Activated CD8-positive, alpha-beta T cell treated with anti-CD3 and anti-CD28 coated beads for 36 hours (primary cell): Measurements from ENCODE around the gene CDKL4. TPM values are rescaled to one million over a fixed set of nuclear protein-coding genes. Genes with fewer than 3 reads are reported as not detected.

Source experiments
- ATAC-seq: fragments of 200-7000 bp; cut with Tn5 transposase; one replicate; pipeline ENCODE4 v1.10.0; 2021; ENCODE audit warnings: mild to moderate bottlenecking, moderate library complexity
- CTCF ChIA-PET: fragments of 350-600 bp; sonication (Branson Sonifier 250); formaldehyde crosslinking; loops from one replicate; lab custom pipeline; 2021; ENCODE audit warnings: antibody characterized with exemption; lab: Charles Lee
- POLR2A ChIA-PET: fragments of 350-600 bp; sonication (Branson Sonifier 250); formaldehyde crosslinking; loops from one replicate; lab custom pipeline; 2021; ENCODE audit warnings: antibody characterized with exemption; lab: Charles Lee
- DNase-seq: peaks from one replicate; pipeline ENCODE4 v3.0.0-alpha.2; 2020
- H3K27ac Mint-ChIP-seq: one replicate; pipeline ENCODE4 v1.8.0; 2021; ENCODE audit warnings: mild to moderate bottlenecking, mixed read lengths
- H3K27me3 Mint-ChIP-seq: one replicate; pipeline ENCODE4 v1.8.0; 2021; ENCODE audit warnings: mixed read lengths
- H3K36me3 Mint-ChIP-seq: one replicate; pipeline ENCODE4 v1.8.0; 2021; ENCODE audit warnings: low read depth, mixed read lengths
- H3K4me1 Mint-ChIP-seq: one replicate; pipeline ENCODE4 v1.8.0; 2021; ENCODE audit warnings: low read depth, mixed read lengths
- H3K4me3 Mint-ChIP-seq: one replicate; pipeline ENCODE4 v1.8.0; 2021; ENCODE audit warnings: mild to moderate bottlenecking, moderate library complexity, mixed read lengths
- H3K9me3 Mint-ChIP-seq: one replicate; pipeline ENCODE4 v1.8.0; 2021; ENCODE audit warnings: mixed read lengths
- intact Hi-C: fragments of 100-400 bp; cut with micrococcal nuclease; formaldehyde crosslinking; loops from one replicate; pipeline ENCODE4 v1.10.0; 2022
- total RNA-seq, 2 experiments: library from RNA; stranded (reverse); gene quantifications; one replicate each; pipeline ENCODE4 v1.2.3, GENCODE V29; 2021
- TF ChIP-seq, protein P1 (sequence below): fragments of 200-600 bp; IDR thresholded peaks from one replicate; pipeline ENCODE4 v1.8.0; 2022; ENCODE audit warnings: antibody characterized with exemption, mild to moderate bottlenecking

The CDKL4 gene
- total RNA-seq, 2 experiments from 2014 or later = 0.29 TPM; not detected in 1

DNA sequence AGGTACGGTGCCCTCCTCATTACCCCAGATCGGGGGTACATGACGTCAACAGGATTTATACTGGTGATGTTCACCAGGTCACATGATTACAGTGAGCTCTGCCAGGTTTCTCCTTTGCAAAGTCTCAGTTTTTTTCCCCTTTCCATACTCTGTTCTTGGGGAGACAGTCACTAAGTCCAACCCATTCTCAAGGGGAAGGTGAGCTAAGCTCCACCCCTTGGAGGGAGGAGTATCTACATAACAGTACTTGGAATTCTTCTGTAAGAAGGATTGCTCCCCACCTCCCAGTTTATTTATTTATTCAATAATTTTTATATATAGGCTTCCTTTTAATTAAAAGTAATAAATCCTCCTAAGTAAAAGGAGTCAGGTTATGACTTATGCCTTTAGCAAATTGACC, 88.8 kb downstream of the CDKL4 start:
- CTCF ChIA-PET = interaction anchor here (1.3 kb wide), 1 partner anchor 74 kb away, joined by 3 read pairs; no protein-coding TSS in a partner anchor
- POLR2A ChIA-PET = no interaction called here
- no peak overlapping the region for H3K27ac Mint-ChIP-seq

DNA sequence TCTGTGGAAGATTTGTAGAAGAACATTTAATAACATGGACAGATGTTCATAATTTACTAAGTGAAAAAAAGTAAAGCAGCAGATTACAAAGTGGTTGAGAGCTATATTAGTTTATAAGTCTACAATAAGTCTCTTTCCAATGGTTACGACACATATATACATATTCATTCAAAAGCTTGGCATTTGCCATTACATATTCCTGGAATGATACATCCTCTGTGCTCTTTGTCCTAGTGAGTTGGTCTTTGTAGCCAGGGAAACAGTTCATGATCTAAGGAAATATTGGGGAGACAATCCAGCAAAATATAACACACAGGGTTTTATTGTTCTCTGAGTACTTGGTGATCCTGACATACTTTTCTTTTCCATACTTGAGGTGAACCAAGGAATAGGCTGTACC, 90.5 kb downstream of the CDKL4 start:
- peaks cover 5% of the 10 kb centered on the region for H3K4me1 Mint-ChIP-seq
- intact Hi-C loops = no loop called here
- no peaks in the 10 kb centered on the region for H3K36me3 Mint-ChIP-seq
- no peaks in the 10 kb centered on the region for H3K9me3 Mint-ChIP-seq
- DNase-seq (no peak), ATAC-seq (no peak)
- ChIA-PET POLR2A (no interaction called here), CTCF (interaction anchor here (1.2 kb wide), 1 partner anchor 11 kb away, joined by 3 read pairs; no protein-coding TSS in a partner anchor)
- TF ChIP-seq, protein P1, sequence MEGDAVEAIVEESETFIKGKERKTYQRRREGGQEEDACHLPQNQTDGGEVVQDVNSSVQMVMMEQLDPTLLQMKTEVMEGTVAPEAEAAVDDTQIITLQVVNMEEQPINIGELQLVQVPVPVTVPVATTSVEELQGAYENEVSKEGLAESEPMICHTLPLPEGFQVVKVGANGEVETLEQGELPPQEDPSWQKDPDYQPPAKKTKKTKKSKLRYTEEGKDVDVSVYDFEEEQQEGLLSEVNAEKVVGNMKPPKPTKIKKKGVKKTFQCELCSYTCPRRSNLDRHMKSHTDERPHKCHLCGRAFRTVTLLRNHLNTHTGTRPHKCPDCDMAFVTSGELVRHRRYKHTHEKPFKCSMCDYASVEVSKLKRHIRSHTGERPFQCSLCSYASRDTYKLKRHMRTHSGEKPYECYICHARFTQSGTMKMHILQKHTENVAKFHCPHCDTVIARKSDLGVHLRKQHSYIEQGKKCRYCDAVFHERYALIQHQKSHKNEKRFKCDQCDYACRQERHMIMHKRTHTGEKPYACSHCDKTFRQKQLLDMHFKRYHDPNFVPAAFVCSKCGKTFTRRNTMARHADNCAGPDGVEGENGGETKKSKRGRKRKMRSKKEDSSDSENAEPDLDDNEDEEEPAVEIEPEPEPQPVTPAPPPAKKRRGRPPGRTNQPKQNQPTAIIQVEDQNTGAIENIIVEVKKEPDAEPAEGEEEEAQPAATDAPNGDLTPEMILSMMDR = no peak
- H3K27me3 Mint-ChIP-seq = no peaks in the 10 kb centered on the region
- H3K4me3 Mint-ChIP-seq = no peak overlapping the region
- no peak overlapping the region for H3K27ac Mint-ChIP-seq

More for the DNA sequence above, 88.8 kb downstream of the CDKL4 start:
- ATAC-seq (no peak), DNase-seq (no peak)
- intact Hi-C loops = no loop called here
- no peaks in the 10 kb centered on the region for H3K9me3 Mint-ChIP-seq
- TF ChIP-seq, protein P1 = no peak
- no peak overlapping the region for H3K4me3 Mint-ChIP-seq
- no peaks in the 10 kb centered on the region for H3K27me3 Mint-ChIP-seq
- H3K36me3 Mint-ChIP-seq = no peaks in the 10 kb centered on the region
- peaks cover 4% of the 10 kb centered on the region for H3K4me1 Mint-ChIP-seq

DNA sequence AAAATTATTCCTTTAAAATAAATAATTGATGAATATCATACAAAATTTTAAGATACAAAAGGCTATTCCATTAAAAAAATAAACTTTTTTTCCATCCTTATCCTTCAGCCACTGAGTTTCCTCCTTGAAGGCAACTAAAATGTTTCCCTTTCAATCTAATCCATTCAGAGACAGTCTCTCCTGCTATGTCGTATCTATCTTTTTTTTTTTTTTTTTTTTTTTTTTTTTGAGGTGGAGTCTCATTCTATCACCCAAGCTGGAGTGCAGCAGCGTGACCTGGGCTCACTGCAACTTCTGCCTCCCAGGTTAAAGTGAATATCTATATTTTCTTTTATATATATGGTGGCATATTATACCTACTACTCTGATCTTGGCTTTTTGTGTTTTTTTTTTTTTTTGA, 91.3 kb downstream of the CDKL4 start:
- CTCF ChIA-PET = interaction anchor here (1.2 kb wide), 1 partner anchor 10 kb away, joined by 3 read pairs; no protein-coding TSS in a partner anchor
- intact Hi-C loops = no loop called here
- Mint-ChIP-seq H3K27ac (no peak overlapping the region), H3K9me3 (no peaks in the 10 kb centered on the region), H3K4me3 (no peak overlapping the region), H3K27me3 (no peaks in the 10 kb centered on the region), H3K36me3 (no peaks in the 10 kb centered on the region), H3K4me1 (peaks cover 5% of the 10 kb centered on the region)
- no peak for DNase-seq
- POLR2A ChIA-PET = no interaction called here
- TF ChIP-seq, protein P1 = no peak
- ATAC-seq = no peak

- Mint-ChIP-seq H3K27ac (no peak overlapping the region), H3K36me3 (no peaks in the 10 kb centered on the region), H3K27me3 (no peaks in the 10 kb centered on the region), H3K4me3 (no peak overlapping the region), H3K4me1 (peaks cover 5% of the 10 kb centered on the region), H3K9me3 (no peaks in the 10 kb centered on the region)
- CTCF ChIA-PET = no interaction called here
- intact Hi-C loops = no loop called here
- POLR2A ChIA-PET = no interaction called here
- DNase-seq (no peak), ATAC-seq (no peak)
- TF ChIP-seq, protein P1 = no peak
Observed at GRCh38 chr2:39150890-39151497, 92.8 kb downstream of the CDKL4 start.

- Mint-ChIP-seq H3K27ac (peak overlapping the region; percentile 24), H3K27me3 (no peaks in the 10 kb centered on the region), H3K36me3 (no peaks in the 10 kb centered on the region), H3K4me3 (no peak overlapping the region), H3K9me3 (no peaks in the 10 kb centered on the region), H3K4me1 (peaks cover 5% of the 10 kb centered on the region)
- ATAC-seq = no peak
- CTCF ChIA-PET = no interaction called here
- TF ChIP-seq, protein P1 = no peak
- no peak for DNase-seq
- POLR2A ChIA-PET = no interaction called here
- intact Hi-C loops = no loop called here
Observed at GRCh38 chr2:39150102-39150562, 93.6 kb downstream of the CDKL4 start.
